ENCODE data around the gene PHACTR1.

GRCh38 chr6:12715437-12715836, 1.1 kb upstream of the PHACTR1 start:
- TF ChIP-seq CTCF (IDR thresholded peaks at IDR 0.05): no peak
- no peak for TF ChIP-seq E2F4 (CRISPR knock-in tag; IDR thresholded peaks at IDR 0.05; ENCODE audit: borderline replicate concordance, low read depth)
- TF ChIP-seq, protein P1, sequence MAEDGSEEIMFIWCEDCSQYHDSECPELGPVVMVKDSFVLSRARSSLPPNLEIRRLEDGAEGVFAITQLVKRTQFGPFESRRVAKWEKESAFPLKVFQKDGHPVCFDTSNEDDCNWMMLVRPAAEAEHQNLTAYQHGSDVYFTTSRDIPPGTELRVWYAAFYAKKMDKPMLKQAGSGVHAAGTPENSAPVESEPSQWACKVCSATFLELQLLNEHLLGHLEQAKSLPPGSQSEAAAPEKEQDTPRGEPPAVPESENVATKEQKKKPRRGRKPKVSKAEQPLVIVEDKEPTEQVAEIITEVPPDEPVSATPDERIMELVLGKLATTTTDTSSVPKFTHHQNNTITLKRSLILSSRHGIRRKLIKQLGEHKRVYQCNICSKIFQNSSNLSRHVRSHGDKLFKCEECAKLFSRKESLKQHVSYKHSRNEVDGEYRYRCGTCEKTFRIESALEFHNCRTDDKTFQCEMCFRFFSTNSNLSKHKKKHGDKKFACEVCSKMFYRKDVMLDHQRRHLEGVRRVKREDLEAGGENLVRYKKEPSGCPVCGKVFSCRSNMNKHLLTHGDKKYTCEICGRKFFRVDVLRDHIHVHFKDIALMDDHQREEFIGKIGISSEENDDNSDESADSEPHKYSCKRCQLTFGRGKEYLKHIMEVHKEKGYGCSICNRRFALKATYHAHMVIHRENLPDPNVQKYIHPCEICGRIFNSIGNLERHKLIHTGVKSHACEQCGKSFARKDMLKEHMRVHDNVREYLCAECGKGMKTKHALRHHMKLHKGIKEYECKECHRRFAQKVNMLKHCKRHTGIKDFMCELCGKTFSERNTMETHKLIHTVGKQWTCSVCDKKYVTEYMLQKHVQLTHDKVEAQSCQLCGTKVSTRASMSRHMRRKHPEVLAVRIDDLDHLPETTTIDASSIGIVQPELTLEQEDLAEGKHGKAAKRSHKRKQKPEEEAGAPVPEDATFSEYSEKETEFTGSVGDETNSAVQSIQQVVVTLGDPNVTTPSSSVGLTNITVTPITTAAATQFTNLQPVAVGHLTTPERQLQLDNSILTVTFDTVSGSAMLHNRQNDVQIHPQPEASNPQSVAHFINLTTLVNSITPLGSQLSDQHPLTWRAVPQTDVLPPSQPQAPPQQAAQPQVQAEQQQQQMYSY (CRISPR knock-in tag; IDR thresholded peaks at IDR 0.05): no peak
- TF ChIP-seq NR3C1 (CRISPR knock-in tag; conservative IDR thresholded peaks at IDR 0.05; ENCODE audit: low read depth): no peak
- TF ChIP-seq NFYB (CRISPR knock-in tag; conservative IDR thresholded peaks at IDR 0.05; ENCODE audit: low read depth): no peak
- TF ChIP-seq E2F5 (CRISPR knock-in tag; IDR thresholded peaks at IDR 0.05): no peak
- no peak for TF ChIP-seq ZBTB43 (CRISPR knock-in tag; IDR thresholded peaks at IDR 0.05)
- TF ChIP-seq ELF4 (CRISPR knock-in tag; IDR thresholded peaks at IDR 0.05; ENCODE audit: low read depth): no peak
- no peak for TF ChIP-seq MAX (CRISPR knock-in tag; IDR thresholded peaks at IDR 0.05)
- TF ChIP-seq CBFB (CRISPR knock-in tag; IDR thresholded peaks at IDR 0.05; ENCODE audit: low read depth): no peak

Measured in WTC11 (cell line).